22Rv1 (cell line): Measurements from ENCODE around the gene XYLT2.

Experiments
- H3K27ac ChIP-seq: fragments of 450-650 bp; 2 replicates; pipeline ENCODE4 v1.5.1; 2017
- CTCF ChIP-seq: fragments of 450-650 bp; IDR thresholded peaks from 2 replicates; pipeline ENCODE4 v1.5.1; 2017; ENCODE audit warnings: mild to moderate bottlenecking
- ZFX ChIP-seq: fragments of 450-650 bp; IDR thresholded peaks from 2 replicates; pipeline ENCODE4 v1.6.1; 2017; ENCODE audit warnings: antibody characterized with exemption, borderline replicate concordance

XYLT2 gene

DNA sequence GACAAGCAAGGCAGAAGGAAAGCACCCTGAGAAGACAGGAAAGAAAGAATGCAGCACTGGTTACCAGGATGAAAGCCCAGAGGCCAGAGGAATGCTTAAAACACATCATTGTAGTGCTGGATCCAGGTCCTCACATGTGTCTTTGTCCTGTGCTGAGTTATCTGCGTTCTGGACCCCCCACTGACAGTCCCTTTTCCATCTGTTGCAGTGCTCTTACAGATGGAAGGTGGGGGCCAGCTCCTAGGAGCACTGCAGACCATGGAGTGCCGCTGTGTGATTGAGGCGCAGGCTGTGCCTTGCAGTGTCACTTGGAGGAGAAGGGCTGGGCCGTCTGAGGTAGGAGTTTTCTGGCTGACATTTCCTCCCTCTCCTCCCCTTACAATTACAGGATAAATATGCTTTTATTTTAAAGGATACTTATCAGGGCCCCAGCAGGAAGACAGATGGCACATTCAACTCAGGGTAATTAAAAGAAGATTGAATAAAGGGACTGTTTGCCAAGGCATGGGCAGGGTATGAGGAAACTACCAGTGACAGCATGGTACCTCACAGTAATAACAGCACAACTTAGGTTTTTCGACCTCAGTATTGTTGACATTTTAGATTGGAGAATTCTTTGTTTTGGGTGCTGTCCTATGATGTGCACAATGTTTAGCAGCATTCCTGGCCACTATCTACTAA lies 30.1 kb downstream of the XYLT2 start:
- no peak for TF ChIP-seq ZFX
- TF ChIP-seq CTCF = no peak

GRCh38 chr17:50379351-50380132 lies 33.6 kb downstream of the XYLT2 start:
- TF ChIP-seq ZFX (no peak), CTCF (no peak)
- no peak overlapping the region for H3K27ac ChIP-seq

More for the DNA sequence above, 30.1 kb downstream of the XYLT2 start:
- no peak overlapping the region for H3K27ac ChIP-seq

DNA sequence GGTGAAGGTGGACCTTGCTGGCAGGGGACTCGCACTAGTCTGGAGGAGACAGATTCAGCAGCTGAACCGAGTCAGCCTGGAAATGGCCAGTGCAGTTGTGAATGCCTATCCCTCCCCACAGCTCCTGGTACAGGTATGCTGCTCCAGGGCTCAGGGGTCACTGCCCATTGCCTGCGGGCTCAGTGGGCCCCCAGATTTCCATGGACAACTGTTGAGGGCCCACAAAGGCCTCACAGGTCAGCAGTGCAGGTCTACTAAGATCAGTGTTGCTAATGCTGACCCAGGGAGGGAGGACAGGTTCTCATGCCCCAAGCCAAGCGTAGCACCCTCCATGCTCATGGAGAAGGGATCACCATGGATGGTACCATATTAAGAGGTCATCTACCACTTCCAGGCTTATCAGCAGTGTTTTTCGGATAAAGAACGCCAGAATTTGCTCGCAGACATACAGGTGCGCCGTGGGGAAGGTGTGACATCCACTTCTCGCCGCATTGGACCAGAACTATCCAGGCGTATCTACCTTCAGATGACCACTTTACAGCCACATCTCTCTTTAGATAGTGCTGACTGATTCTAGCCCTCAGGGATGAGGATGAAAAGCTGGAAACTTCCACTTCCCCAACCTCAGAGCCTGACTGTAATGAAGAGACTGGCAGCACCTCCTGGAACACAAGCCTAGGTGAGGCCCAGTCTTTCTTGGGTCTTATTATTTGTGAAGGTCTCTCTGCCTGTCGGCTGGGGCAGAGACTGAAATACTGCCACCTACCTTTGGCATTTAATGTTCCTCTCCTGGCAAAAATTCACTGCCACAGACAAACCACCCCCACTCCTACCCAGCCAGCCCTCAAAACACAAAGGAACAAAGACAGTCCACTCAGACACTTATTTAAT lies 34.7 kb downstream of the XYLT2 start:
- H3K27ac ChIP-seq = no peak overlapping the region
- TF ChIP-seq CTCF (peak; percentile 33; the same call in 1 of the 2 replicates), ZFX (no peak)

DNA sequence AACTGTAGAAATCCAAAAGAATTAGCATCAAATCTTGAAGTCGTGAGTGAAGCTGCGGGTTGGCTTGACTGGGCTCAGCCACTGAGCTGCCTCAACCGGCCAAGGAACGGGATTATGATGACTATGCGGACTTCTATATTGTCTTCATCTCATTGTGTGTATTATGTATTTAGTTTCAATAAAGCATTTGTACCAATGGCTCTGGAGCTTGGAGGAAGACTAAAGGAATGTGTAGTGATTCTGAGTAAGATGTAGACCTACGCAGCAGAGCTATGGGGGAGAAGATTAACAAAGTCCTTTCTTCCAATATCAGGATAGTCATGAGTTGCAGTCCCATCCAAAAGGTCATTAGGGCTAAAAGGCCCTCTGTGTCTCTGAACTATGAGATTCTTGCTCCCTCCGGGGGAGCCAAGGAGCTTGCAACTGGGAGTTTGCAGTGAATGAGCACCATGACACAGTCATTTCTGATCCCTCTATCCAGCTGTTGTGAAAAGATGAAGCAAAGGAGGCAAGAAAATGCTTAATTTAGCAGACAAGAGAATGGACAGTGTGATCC lies 35.4 kb downstream of the XYLT2 start:
- no peak for TF ChIP-seq ZFX
- H3K27ac ChIP-seq = no peak overlapping the region

DNA sequence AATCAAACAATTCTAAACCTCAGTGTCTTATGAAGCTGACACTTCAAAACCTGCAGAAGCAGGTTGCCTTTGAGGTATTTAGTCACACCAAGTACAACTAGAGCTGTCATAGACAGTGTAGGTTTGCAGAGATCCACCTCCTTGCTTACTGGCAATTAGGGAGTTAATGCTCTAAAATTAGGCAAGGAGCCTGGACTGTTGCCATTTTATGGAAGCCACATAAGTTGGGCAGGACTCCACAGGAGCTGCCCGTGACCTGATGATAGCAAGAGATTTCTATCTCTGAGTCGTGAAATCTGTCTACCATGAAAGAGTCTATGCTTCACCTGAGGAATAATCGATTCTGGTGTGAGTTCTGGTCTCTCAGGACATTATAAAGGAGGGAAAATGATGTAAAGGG lies 36.0 kb downstream of the XYLT2 start:
- peak overlapping the region; percentile 27; the same call in 1 of the 2 replicates for H3K27ac ChIP-seq
- TF ChIP-seq CTCF = no peak
- no peak for TF ChIP-seq ZFX

DNA sequence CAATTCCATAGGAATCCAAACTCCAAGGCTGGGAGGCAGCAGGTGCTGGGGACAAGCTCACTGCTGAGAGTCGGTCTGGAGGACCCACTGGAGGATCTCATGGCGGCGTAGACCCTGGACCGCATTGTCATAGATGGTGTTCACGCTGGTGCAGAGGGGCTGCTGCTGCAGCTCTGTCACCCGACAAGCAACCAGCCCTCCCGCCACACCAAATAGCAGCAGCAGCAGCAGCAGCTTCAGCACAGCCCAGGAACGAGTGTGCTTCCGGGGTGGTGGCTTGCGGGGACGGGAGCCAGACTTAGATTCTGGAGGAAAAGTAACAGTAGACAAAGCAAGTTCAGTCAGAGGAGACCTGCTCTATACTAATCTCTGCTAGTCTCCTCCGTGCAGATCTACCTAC lies 37.0 kb downstream of the XYLT2 start:
- TF ChIP-seq ZFX (no peak), CTCF (no peak)
- H3K27ac ChIP-seq = no peak overlapping the region

DNA sequence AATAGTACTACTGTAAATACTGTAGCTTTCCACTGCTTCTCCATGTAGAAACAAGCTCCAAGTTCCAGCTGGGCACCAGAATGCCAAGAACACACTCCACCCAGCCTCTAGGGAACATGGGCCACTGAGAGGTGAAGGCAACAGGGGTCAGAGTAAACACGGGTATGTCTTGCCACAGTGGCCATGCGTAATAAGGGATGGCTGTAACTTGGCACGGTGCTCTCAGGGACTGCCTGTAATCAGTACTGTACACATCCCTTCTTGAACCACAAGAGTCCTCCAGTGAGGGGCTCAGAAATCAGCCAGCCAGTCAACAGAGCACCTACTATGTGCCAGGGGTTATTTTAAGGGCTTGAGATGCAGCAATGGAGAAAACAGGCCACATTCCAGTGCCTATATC lies 40.6 kb downstream of the XYLT2 start:
- no peak for TF ChIP-seq ZFX
- no peak for TF ChIP-seq CTCF

More for the DNA sequence above, 40.6 kb downstream of the XYLT2 start:
- H3K27ac ChIP-seq = no peak overlapping the region
